ENCODE results near the gene SSX2IP.

Gene SSX2IP

GRCh38 chr1:84711121-84711520 is 20.9 kb upstream of the SSX2IP start:
- DNase-seq (ENCODE audit: low read depth in 2 of 2): no peak

- no peak for DNase-seq (ENCODE audit: low read depth in 2 of 2)
Measured at GRCh38 chr1:84709131-84709530, 18.9 kb upstream of the SSX2IP start.

GRCh38 chr1:84708031-84708430 is 17.8 kb upstream of the SSX2IP start:
- DNase-seq (ENCODE audit: low read depth in 2 of 2): no peak

GRCh38 chr1:84705513-84705912 is 15.3 kb upstream of the SSX2IP start:
- no peak for DNase-seq (ENCODE audit: low read depth in 2 of 2)

- DNase-seq (ENCODE audit: low read depth in 2 of 2): no peak
Measured at GRCh38 chr1:84704872-84705417, 14.7 kb upstream of the SSX2IP start.

- no peak for DNase-seq (ENCODE audit: low read depth in 2 of 2)
Measured at GRCh38 chr1:84703431-84703830, 13.2 kb upstream of the SSX2IP start.

- no peak for DNase-seq (ENCODE audit: low read depth in 2 of 2)
Measured at GRCh38 chr1:84702143-84702542, 11.9 kb upstream of the SSX2IP start.

- DNase-seq (ENCODE audit: low read depth in 2 of 2): no peak
Measured at GRCh38 chr1:84701376-84701775, 11.1 kb upstream of the SSX2IP start.

- no peak for DNase-seq (ENCODE audit: low read depth in 2 of 2)
Measured at GRCh38 chr1:84700070-84700469, 9.8 kb upstream of the SSX2IP start.

GRCh38 chr1:84698151-84699110 is 8.2 kb upstream of the SSX2IP start:
- DNase-seq (ENCODE audit: low read depth in 2 of 2): no peak

- no peak for DNase-seq (ENCODE audit: low read depth in 2 of 2)
Measured at GRCh38 chr1:84693785-84694184, 3.5 kb upstream of the SSX2IP start.

- DNase-seq (ENCODE audit: low read depth in 2 of 2): no peak
Measured at GRCh38 chr1:84693005-84693404, 2.7 kb upstream of the SSX2IP start.

- DNase-seq (ENCODE audit: low read depth in 2 of 2): no peak
Measured at GRCh38 chr1:84692391-84692790, 2.1 kb upstream of the SSX2IP start.

- DNase-seq (ENCODE audit: low read depth in 2 of 2): no peak
Measured at GRCh38 chr1:84691122-84691783, 992 bp upstream of the SSX2IP start.

GRCh38 chr1:84689514-84690396 is 506 bp downstream of the SSX2IP start:
- DNase-seq (ENCODE audit: low read depth in 2 of 2): peak; percentile 26 to 30

- DNase-seq (ENCODE audit: low read depth in 2 of 2): no peak
Measured at GRCh38 chr1:84688463-84689061, 1.7 kb downstream of the SSX2IP start.

GRCh38 chr1:84687714-84688462 is 2.4 kb downstream of the SSX2IP start:
- DNase-seq (ENCODE audit: low read depth in 2 of 2): no peak

GRCh38 chr1:84686223-84686622 is 4.0 kb downstream of the SSX2IP start:
- no peak for DNase-seq (ENCODE audit: low read depth in 2 of 2)

- no peak for DNase-seq (ENCODE audit: low read depth in 2 of 2)
Measured at GRCh38 chr1:84683508-84683907, 6.8 kb downstream of the SSX2IP start.

- no peak for DNase-seq (ENCODE audit: low read depth in 2 of 2)
Measured at GRCh38 chr1:84682047-84682446, 8.2 kb downstream of the SSX2IP start.
